Measurements from ENCODE around the gene LAMTOR2.

LAMTOR2 gene

DNA sequence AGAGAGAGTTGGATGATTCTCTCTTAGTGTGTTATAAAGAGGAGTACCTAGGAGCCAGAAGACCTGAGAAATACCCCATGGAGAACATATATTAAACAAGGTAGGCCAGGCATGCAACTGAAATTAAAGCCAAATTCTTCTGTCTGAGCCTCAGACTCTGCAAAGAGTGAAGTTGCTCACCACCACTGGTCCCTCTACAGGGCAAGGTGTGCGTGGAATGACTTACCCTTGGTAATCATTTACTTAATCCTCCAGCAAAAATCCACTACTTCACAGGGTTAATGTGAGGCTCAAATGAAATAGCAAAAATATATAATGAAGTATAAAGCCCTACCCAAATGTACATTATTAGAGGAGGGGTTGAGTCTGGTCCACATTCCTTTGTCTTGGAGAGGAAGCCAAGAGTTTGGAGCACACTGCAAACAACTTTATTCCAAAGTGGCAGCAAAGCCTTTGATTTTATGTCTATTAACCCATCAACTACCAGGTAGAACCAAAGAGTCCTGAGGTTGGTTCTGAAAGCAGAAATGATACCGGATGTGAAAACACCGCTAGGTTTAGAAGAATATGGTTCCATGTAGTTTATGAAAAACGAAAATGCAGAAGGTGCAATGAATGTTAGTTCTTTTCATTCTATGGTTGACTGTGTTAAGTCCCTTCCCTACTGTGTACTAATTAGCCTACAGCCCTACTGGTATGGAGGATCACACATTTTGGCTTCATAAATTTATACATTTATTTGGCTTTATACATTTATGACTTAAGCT is 42.3 kb upstream of the LAMTOR2 start:
- no peaks in the 10 kb centered on the region for H4K20me1 ChIP-seq (ENCODE audit: insufficient read depth)
- H3K27me3 ChIP-seq (ENCODE audit: insufficient read depth, low read depth) = no peaks in the 10 kb centered on the region
- no peak overlapping the region for H3K9ac ChIP-seq
- TF ChIP-seq, protein P1, sequence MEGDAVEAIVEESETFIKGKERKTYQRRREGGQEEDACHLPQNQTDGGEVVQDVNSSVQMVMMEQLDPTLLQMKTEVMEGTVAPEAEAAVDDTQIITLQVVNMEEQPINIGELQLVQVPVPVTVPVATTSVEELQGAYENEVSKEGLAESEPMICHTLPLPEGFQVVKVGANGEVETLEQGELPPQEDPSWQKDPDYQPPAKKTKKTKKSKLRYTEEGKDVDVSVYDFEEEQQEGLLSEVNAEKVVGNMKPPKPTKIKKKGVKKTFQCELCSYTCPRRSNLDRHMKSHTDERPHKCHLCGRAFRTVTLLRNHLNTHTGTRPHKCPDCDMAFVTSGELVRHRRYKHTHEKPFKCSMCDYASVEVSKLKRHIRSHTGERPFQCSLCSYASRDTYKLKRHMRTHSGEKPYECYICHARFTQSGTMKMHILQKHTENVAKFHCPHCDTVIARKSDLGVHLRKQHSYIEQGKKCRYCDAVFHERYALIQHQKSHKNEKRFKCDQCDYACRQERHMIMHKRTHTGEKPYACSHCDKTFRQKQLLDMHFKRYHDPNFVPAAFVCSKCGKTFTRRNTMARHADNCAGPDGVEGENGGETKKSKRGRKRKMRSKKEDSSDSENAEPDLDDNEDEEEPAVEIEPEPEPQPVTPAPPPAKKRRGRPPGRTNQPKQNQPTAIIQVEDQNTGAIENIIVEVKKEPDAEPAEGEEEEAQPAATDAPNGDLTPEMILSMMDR (conservative IDR thresholded peaks at IDR 0.05; ENCODE audit: low read depth, low read length) = no peak
- peak overlapping the region; percentile 8 for H3K4me3 ChIP-seq (IDR thresholded peaks at IDR 0.05; ENCODE audit: insufficient read depth, low read depth, low read length)
- H3K4me1 ChIP-seq (ENCODE audit: low read depth, poor library complexity, severe bottlenecking) = peaks cover 66% of the 10 kb centered on the region
- no peak overlapping the region for H2AFZ ChIP-seq (ENCODE audit: low read depth)
- H3K79me2 ChIP-seq (ENCODE audit: insufficient read depth, low read depth) = peaks cover 20% of the 10 kb centered on the region; the same call in 1 of the 2 replicates
- peak overlapping the region; percentile 0; the same call in 1 of the 2 replicates for H3K4me2 ChIP-seq
- H3K36me3 ChIP-seq (ENCODE audit: insufficient read depth) = peaks cover 72% of the 10 kb centered on the region; the same call in 1 of the 2 replicates
- H3K27ac ChIP-seq = no peak overlapping the region; the same call in 1 of the 2 replicates

DNA sequence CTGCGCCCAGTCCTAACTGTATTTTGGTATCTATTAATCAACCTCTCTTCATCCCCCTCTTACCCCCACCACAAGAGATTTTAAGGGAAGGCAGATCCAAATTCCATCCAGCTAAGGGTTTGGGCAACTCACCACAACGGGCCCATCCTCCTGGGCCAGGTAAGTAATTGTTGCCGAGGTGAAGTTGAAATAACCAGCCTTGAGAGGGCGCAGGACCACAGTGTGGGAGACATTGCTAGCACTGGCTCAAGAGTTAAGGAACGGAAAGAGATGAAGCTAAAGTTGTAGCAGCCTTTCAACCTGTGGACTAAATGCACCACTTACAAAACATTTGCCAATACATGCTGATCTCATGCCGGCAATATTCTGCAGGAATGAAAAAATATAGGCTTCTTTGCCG is 39.8 kb upstream of the LAMTOR2 start:
- Histone ChIP-seq H3K36me3 (ENCODE audit: insufficient read depth) (peaks cover 76% of the 10 kb centered on the region; the same call in 1 of the 2 replicates), H3K4me2 (no peak overlapping the region), H3K4me1 (ENCODE audit: low read depth, poor library complexity, severe bottlenecking) (peaks cover 70% of the 10 kb centered on the region), H4K20me1 (ENCODE audit: insufficient read depth) (no peaks in the 10 kb centered on the region), H3K79me2 (ENCODE audit: insufficient read depth, low read depth) (peaks cover 46% of the 10 kb centered on the region), H3K4me3 (IDR thresholded peaks at IDR 0.05; ENCODE audit: insufficient read depth, low read depth, low read length) (no peak overlapping the region), H3K27ac (no peak overlapping the region), H2AFZ (ENCODE audit: low read depth) (no peak overlapping the region), H3K27me3 (ENCODE audit: insufficient read depth, low read depth) (no peaks in the 10 kb centered on the region), H3K9ac (no peak overlapping the region)
- TF ChIP-seq, protein P1 (conservative IDR thresholded peaks at IDR 0.05; ENCODE audit: low read depth, low read length) = 0 out of 2 replicates have a peak, but pooled peaks have one; percentile 13

DNA sequence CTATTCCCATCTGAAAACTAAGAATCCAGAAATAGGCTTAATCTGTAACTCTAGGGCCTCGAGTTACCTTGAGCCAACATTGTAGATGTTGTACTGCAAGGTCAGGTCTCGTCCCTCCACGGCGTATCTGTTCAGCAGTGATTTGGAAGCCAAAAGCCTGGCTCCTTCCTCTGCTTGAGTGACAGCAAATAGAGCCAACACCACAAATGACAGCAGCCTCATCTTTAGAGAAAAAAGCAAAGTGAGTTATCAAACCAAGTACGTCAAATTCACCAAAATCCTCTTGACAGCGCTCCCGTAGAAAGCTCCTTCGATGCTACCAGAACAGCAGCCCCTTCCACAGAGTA is 34.7 kb upstream of the LAMTOR2 start:
- TF ChIP-seq, protein P1 (conservative IDR thresholded peaks at IDR 0.05; ENCODE audit: low read depth, low read length) = no peak
- H3K27ac ChIP-seq = no peak overlapping the region; the same call in 1 of the 2 replicates
- H3K27me3 ChIP-seq (ENCODE audit: insufficient read depth, low read depth) = no peaks in the 10 kb centered on the region
- H3K9ac ChIP-seq = peak overlapping the region; percentile 55; the same call in 1 of the 2 replicates
- H3K4me3 ChIP-seq (IDR thresholded peaks at IDR 0.05; ENCODE audit: insufficient read depth, low read depth, low read length) = peak overlapping the region; percentile 99
- H3K79me2 ChIP-seq (ENCODE audit: insufficient read depth, low read depth) = peaks cover 42% of the 10 kb centered on the region
- peaks cover 28% of the 10 kb centered on the region; the same call in 1 of the 2 replicates for H3K36me3 ChIP-seq (ENCODE audit: insufficient read depth)
- peaks cover 26% of the 10 kb centered on the region for H3K4me1 ChIP-seq (ENCODE audit: low read depth, poor library complexity, severe bottlenecking)
- no peaks in the 10 kb centered on the region for H4K20me1 ChIP-seq (ENCODE audit: insufficient read depth)
- peak overlapping the region; percentile 70; the same call in 1 of the 2 replicates for H2AFZ ChIP-seq (ENCODE audit: low read depth)
- peak overlapping the region; percentile 83 for H3K4me2 ChIP-seq

DNA sequence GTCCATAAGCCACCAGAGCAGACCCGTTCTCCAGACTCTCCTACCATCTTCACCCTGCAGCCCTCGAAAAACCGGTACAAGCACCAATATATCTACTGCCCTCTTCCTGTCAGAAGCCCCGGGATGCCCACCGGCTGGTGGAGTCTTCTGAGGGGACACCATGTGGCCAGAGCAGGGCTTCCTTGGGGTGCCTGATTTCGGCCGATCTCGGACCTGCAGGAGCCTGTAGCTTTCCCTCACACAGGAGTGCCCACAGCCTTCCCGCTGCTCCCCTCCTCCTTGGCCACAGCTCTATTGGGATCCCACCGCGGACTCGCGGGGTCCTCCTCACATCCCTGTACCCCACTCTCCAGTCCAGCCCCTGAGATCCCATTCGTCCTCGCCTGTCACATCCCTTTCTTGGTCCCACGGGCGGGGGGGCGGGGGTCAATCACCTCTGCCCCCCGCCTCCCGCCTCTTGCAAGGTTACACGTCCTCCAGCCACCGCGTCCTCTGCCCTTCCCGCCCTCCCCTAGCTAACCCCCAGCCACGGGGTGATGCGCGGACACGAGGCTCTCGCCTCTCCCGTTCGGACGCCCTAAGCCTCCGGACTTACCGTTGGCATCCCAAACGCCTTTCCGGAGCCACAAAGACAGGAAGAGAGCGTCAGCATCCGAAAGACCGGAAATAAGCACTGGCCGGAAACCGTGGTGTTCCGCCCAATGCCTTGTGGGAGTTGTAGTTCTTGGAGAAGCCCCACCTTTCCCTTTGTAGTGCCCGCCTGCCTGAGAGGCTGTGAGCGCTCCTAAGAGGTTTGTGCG is 34.1 kb upstream of the LAMTOR2 start, which contains the start of gene SSR2:
Gene SSR2, minus strand, starts transcription at position 659 of the 800 bp plus-strand sequence. CDS start 784 bp downstream, outside the sequence.
- H2AFZ ChIP-seq (ENCODE audit: low read depth) = peak within 1 kb of the TSS; percentile 70
- peaks cover 28% of the 10 kb centered on the region; the same call in 1 of the 2 replicates for H3K36me3 ChIP-seq (ENCODE audit: insufficient read depth)
- H3K27me3 ChIP-seq (ENCODE audit: insufficient read depth, low read depth) = no peaks in the 10 kb centered on the region
- H3K4me1 ChIP-seq (ENCODE audit: low read depth, poor library complexity, severe bottlenecking) = peaks cover 26% of the 10 kb centered on the region
- peak within 1 kb of the TSS; percentile 99 for H3K4me3 ChIP-seq (IDR thresholded peaks at IDR 0.05; ENCODE audit: insufficient read depth, low read depth, low read length)
- peak within 1 kb of the TSS; percentile 83 for H3K4me2 ChIP-seq
- H3K27ac ChIP-seq = peak within 1 kb of the TSS; percentile 6; the same call in 1 of the 2 replicates
- no peaks in the 10 kb centered on the region for H4K20me1 ChIP-seq (ENCODE audit: insufficient read depth)
- TF ChIP-seq, protein P1 (conservative IDR thresholded peaks at IDR 0.05; ENCODE audit: low read depth, low read length) = peak; percentile 12; the same call in 1 of the 2 replicates
- peaks cover 41% of the 10 kb centered on the region for H3K79me2 ChIP-seq (ENCODE audit: insufficient read depth, low read depth)
- H3K9ac ChIP-seq = peak within 1 kb of the TSS; percentile 55; the same call in 1 of the 2 replicates
